Stimulated activated CD4-positive, alpha-beta T cell treated with anti-CD3 and anti-CD28 coated beads, TNF-alpha, amount 100 ng/mL, for 1 hour (primary cell): Measurements from ENCODE around the gene LCE1E.

Source experiments
- DNase-seq, 3 donors: peaks; one replicate each; pipeline ENCODE4 v3.0.0-alpha.2; 2020; ENCODE audit warnings: low read depth in 3 of 3, low spot score in 1 of 3

Gene LCE1E

DNA sequence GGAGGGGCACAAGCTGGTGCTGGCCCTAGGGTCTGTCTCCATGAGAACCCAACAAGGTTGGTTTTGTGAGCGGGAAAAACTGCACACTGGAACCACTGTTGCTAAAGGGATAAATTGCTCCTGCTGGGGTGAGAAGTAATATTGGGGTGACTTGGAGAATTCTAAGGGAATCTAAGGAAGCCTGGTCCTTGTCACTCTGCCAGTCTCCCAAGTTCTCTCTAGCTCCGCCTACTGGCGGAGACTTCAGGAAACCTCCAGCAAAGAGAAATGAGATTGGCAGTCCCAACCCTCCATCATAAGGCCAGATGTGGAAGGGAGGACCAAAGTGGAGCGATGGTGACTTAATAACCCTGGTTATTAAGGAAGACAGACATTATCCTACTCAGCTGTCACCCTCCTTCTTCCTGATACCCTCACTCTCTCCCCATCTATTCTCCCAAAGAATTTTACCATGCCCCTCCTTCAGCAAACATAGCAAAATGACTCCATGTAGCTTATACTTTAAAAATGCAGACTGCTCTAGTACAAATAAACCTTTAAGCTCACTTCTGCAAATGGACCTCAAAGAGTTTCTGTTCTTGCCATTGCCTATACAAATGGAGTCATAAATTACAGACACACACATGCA, 8.4 kb upstream of the LCE1E start:
- no peak for DNase-seq

DNA sequence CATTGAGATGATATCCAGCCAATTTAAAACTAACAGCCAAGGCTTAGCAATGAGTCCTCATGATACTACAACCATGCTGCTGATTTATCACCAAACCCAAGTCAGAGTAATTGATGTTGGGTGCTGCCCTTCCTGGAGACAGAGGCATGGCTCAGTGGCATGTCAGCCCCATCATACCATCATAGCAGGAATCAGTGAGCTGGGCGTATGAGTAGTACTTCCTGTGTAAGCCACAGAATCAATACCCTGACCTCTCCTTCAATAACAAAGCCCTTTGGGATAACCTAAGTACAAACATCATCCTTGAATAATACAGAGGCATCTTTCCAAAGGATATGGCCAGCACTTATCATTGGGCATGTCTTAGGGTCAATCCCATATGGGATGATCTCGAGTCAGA, 3.0 kb upstream of the LCE1E start:
- no peak for DNase-seq

GRCh38 chr1:152795686-152796085, 9.6 kb downstream of the LCE1E start:
- DNase-seq, result no peak

- no peak for DNase-seq
These were observed 10.4 kb downstream of the LCE1E start, which contains the start of gene LCE1D for GRCh38 chr1:152796421-152796820. Gene LCE1D, plus strand, starts transcription at chr1:152796721. Its CDS starts 1,074 bp downstream, at chr1:152797795.

- no peak for DNase-seq
These were observed 15.3 kb downstream of the LCE1E start for GRCh38 chr1:152801333-152801732.

DNA sequence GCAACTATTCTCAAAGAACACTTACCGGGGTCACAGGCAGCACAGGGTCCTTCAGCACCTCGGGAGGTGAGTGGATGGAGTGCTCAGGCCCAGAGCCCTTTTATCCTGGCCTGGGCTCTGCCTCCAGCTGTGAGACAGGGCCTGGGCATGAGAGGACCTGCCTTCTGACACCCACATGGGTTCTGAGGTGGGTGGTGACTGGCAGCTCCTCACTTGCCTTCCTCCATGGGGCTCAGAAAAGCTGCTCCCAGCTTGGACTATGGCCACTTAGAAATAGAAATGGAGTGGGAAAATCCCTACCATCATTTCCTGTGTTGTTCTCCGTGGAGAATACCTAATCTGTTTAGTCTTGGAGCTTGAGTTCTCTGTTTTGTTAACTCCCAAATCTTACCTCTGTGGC, 20.5 kb downstream of the LCE1E start, which contains the start of gene LCE1C:
LCE1C (minus strand) TSS at position 76 of the 400 bp plus-strand sequence. CDS start 1,173 bp downstream, outside the sequence.
- no peak for DNase-seq

DNA sequence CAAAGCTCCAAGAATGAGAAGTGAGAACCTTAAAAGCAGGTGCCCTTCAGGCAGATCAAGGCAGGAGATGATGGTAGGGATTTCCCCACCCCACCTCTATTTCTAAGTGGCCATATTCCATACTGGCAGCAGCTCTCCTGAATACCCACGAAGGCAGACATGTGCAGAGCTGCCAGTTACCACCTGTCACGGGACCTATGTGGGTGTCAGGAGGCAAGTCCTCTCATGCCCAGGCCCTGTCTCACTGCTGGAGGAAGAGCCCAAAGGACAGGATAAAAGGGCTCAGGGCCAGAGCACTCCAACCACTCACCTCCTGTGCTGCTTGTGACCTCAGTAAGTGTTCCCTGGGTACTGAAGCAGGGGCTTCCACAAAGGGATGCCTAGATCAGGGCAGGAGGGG, 25.0 kb downstream of the LCE1E start:
- no peak for DNase-seq

DNA sequence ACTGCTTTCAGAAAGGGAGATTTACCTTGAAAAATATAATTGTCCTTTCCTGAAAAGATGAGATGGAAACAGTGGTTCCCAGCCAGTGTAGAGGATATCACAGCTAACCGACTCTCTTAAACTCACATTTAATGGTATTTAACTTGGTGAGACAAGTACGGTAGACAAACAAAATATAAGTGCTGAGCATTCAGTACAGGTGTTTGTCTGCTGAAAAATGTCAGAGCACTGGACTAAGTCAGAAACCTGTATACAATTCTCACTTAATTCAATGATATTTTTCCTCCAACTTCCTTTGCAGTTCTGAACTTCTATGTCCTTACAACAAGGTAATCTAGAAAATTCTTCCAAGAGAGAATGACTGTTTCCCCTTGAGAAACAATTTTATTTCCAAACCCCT, 25.6 kb downstream of the LCE1E start, which contains the start of gene LCE1B:
LCE1B (plus strand) TSS at position 301 of the 400 bp plus-strand sequence. CDS start 476 bp downstream, outside the sequence.
- no peak for DNase-seq

DNA sequence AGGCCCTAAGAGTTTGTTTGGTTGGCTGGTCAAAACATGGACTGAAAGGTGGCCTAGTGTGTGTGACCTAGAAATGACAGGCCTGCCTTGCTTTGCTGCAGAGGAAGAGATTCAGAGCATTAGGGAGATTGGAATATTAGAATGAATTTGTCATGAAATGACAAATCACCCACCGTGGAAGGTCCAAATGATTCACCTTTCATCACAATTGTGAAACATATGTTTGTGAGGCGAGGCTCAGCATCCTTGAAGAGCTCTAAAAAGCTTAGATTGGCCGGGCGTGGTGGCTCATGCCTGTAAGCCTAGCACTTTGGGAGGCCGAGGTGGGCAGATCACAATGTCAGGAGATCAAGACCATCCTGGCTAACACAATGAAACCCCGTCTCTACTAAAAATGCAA, 31.3 kb downstream of the LCE1E start:
- no peak for DNase-seq

- DNase-seq, result no peak
These were observed 37.2 kb downstream of the LCE1E start for GRCh38 chr1:152823294-152823693.

GRCh38 chr1:152824964-152825363, 38.9 kb downstream of the LCE1E start:
- DNase-seq, result no peak

DNA sequence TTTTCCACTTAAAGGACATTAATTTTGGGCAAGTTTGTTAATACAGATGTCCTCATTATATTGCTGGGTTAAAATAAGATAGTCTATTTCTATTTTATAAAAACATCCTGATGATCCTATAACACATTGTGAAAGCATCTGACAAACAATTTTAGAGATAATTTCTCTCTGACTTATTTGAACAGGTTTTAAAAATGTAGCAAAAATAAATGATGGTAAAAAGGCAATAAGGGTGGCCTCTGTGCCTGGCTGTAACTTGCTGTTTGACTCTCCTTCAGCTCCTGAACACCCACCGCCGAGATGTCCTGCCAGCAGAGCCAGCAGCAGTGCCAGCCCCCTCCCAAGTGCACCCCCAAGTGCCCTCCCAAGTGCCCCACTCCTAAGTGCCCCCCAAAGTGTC, 41.1 kb downstream of the LCE1E start, which contains the start of gene LCE1A:
LCE1A (plus strand) TSS at position 301 of the 400 bp plus-strand sequence; CDS start at position 301, 0 bp downstream.
- DNase-seq, result no peak

DNA sequence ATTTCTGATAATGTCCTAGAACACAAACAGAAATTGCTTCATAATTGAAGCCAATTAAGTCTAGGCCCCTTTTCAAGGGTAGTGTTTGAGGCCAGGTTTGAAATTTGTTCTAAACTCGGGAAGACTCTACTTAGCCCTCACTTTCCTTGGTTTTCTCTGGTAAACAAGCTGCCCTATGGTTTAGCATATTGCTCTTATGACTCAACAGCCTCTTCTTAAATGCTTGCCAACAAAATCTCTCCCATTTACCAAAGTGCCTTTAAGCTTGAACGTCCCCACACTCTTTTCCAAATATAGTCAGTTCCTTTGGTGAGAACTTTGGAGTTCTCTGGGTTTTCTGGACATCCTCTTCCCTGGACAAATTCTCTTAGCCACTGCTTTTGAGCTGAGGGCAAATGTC, 50.8 kb downstream of the LCE1E start:
- DNase-seq, result no peak
